ENCODE measurements around the gene DAPK3.

DNA sequence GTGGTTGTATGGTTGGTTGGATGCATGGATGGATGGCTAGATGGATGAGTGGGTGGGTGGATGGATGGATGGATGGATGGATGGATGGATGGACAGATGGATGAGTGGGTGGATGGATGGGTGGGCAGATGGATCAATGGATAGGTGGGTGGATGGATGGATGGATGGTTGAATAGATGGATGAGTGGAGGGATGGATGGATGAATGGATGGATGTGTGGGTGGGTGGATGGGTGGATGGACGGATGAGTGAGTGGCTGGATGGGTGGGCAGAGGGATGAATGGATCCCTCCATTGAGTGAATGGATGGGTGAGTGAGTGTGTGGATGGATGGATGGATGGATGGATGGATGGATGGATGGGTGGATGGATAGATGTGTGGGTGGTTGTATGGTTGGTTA lies 47.0 kb downstream of the DAPK3 start:
- TF ChIP-seq EP300 (IDR thresholded peaks at IDR 0.05), result no peak
- TF ChIP-seq, protein P1, sequence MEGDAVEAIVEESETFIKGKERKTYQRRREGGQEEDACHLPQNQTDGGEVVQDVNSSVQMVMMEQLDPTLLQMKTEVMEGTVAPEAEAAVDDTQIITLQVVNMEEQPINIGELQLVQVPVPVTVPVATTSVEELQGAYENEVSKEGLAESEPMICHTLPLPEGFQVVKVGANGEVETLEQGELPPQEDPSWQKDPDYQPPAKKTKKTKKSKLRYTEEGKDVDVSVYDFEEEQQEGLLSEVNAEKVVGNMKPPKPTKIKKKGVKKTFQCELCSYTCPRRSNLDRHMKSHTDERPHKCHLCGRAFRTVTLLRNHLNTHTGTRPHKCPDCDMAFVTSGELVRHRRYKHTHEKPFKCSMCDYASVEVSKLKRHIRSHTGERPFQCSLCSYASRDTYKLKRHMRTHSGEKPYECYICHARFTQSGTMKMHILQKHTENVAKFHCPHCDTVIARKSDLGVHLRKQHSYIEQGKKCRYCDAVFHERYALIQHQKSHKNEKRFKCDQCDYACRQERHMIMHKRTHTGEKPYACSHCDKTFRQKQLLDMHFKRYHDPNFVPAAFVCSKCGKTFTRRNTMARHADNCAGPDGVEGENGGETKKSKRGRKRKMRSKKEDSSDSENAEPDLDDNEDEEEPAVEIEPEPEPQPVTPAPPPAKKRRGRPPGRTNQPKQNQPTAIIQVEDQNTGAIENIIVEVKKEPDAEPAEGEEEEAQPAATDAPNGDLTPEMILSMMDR (IDR thresholded peaks at IDR 0.05), result no peak
